ENCODE results near the gene EFNB2. TPM values are rescaled to one million over a fixed set of nuclear protein-coding genes. Genes with fewer than 3 reads are reported as not detected.

Gene EFNB2
- total RNA-seq, 1 donor from 2014 or later, result 77.6 TPM

DNA sequence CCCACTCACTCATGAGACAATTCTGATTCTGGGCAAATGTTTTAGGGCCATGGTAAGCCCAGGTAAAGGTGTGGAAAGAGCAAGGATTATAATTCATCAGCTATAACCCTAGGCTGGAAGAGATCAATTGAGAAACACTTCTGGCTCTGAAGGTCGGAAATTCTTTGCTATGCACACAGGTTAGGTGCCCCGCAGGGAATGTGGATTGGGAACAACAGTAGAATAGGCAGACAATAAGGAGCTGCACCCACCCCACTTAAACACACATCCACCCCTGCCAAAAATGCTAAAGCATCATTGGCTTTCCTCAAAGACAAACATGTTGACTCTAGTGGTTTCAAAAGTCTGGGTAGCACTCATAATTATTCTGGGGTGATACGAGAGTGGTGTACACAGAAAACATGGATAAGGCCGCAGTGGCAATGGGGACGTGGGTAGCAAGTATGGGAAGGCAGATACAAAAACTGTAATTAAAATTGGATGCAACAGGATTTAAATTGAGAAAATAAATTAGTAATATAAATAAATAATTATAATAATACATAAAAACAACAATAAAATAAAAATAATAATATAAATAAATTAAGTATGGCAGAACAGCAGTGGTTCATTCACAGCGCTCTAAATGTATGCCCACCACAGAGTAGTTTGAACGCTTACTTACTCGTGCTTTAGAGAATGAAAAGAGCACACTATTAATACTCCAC, 8.6 kb downstream of the EFNB2 start:
- DNase-seq (ENCODE audit: low read depth, low spot score), result no peak

DNA sequence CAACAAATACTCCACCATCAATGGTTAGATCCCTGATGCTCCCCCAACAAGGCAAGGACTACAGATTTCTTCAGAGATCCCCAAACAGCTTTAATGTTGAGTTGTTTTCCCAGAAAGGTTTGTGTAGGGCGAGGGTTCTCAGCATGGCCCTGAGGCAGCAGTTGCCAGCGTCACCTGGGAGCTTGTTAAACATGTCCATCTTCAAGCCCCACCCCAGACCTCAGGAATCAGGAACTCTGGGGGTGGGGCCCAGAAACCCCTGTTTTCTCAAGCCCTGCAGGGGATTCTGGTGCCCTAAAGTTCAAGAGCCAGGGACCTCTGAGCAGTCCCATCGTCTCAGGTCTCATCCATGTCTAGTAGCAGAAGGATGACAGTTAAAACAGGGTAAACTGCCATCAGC, 9.6 kb downstream of the EFNB2 start:
- no peak for DNase-seq (ENCODE audit: low read depth, low spot score)

DNA sequence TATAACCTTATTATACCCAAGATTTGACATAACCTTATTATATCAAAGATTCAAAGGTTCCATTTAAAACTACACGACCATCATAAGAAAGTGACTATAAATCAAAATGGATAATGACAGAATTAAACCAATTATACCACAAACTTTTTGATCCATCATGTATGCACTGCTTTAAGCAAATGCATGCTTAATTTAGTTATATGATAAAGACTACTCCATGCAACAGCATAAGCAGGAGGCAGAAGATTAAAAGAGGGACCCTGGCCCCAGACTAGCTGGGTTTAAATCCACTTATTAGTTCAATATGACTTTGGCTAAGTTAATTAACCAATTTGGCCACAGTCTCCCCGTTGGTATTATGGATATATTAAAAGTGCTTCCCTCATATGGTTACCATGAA, 11.4 kb downstream of the EFNB2 start:
- DNase-seq (ENCODE audit: low read depth, low spot score), result no peak

- no peak for DNase-seq (ENCODE audit: low read depth, low spot score)
Observed at GRCh38 chr13:106523576-106523975, 11.9 kb downstream of the EFNB2 start.

DNA sequence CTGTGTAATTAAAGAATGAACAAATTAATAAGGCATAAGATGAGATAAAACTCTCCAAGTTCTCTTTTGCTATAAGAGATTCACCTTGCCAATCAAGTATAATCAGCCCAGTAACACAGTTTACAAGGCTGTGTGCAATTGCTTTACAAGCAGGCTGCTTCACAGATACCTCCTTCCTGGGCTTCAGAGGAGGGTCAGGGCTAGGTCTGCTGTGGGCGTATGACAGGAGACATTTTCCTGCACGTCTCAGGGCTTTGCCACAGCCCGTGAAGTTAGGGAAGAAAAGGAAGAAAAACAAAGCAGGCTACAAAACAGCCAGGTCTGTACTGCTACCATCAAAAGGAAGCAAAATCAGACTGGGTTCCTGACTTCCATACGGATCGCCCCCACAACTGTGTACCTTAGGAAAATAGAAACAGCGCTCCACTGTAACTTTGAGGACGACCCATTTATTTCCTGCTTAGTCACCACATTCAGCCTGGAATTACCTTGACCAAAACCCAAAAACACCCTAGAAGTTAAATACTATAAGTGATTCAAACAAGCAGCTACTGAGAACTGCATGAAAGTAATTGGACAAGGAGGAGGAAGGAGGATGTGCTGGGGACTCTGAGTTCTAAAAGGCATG, 12.4 kb downstream of the EFNB2 start:
- DNase-seq (ENCODE audit: low read depth, low spot score), result no peak

- DNase-seq (ENCODE audit: low read depth, low spot score), result no peak
Observed at GRCh38 chr13:106522112-106522705, 13.3 kb downstream of the EFNB2 start.

DNA sequence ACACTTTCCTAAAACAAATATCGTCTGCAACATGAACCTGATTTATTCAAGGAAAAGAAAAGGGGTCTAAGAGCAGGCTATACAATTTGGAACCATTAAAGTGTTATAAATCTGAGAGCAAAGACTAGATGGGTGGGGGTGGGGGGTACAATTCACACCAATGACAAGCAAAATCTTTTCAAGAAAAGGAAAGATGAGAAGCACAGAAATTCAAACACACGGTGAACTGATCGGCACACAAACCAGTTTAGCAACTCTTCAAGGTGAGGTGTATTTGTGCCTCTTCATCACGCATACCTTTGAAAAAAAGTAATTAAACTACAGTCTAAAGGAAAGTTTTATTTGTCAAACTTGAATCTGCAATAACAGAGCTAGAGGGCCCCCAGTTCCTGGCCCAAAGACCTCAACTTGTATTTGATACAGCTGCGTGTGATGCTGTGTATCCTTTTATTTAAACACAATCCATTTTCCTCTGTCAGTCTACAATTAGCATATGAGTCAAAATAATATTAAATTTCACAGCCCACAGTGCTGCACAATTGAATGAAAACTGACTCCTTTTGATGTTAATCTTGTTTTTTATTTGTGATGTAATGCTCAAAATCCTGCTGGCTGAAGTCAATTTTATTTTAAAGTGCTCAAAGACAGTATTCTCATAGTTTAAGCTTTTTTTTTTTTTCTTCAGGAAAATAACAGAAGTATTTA, 14.2 kb downstream of the EFNB2 start:
- no peak for DNase-seq (ENCODE audit: low read depth, low spot score)

GRCh38 chr13:106520251-106521054, 15.0 kb downstream of the EFNB2 start:
- no peak for DNase-seq (ENCODE audit: low read depth, low spot score)

GRCh38 chr13:106518512-106518911, 16.9 kb downstream of the EFNB2 start:
- DNase-seq (ENCODE audit: low read depth, low spot score), result no peak

GRCh38 chr13:106517109-106517847, 18.2 kb downstream of the EFNB2 start:
- no peak for DNase-seq (ENCODE audit: low read depth, low spot score)

- DNase-seq (ENCODE audit: low read depth, low spot score), result no peak
Observed at GRCh38 chr13:106515635-106516254, 19.7 kb downstream of the EFNB2 start.

DNA sequence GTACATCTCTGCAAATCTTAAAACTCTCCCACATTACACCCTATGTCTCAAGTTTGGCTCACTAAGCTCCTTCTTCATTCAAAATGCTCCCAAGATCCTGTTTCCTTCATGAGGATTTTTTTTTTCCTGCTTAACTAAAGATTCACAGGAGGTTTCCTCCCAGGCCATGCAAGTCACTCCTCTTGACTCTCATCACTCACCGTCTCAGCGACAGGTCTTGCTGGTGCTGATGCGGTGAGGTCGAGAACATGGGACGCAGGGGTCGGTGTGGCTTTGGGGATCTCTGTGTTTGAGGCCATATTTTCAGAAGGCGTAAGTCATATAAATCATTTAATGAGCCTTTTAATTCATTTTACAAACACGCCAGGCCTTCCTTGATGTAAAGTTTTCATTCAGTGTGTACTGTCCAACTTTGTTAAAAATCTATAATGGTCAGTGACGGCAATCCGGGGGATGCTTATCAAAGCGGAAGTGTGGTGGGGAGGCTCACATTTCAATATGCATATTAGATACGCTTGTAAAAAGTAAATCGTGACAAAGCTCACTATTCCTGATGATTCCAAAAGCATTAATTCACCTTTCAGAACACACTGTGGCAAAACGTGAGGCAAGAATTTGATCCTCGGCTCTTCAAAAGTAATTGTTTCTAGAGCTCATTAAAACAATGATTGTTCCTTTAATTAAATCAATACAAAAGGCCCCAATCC, 20.4 kb downstream of the EFNB2 start:
- DNase-seq (ENCODE audit: low read depth, low spot score), result no peak

DNA sequence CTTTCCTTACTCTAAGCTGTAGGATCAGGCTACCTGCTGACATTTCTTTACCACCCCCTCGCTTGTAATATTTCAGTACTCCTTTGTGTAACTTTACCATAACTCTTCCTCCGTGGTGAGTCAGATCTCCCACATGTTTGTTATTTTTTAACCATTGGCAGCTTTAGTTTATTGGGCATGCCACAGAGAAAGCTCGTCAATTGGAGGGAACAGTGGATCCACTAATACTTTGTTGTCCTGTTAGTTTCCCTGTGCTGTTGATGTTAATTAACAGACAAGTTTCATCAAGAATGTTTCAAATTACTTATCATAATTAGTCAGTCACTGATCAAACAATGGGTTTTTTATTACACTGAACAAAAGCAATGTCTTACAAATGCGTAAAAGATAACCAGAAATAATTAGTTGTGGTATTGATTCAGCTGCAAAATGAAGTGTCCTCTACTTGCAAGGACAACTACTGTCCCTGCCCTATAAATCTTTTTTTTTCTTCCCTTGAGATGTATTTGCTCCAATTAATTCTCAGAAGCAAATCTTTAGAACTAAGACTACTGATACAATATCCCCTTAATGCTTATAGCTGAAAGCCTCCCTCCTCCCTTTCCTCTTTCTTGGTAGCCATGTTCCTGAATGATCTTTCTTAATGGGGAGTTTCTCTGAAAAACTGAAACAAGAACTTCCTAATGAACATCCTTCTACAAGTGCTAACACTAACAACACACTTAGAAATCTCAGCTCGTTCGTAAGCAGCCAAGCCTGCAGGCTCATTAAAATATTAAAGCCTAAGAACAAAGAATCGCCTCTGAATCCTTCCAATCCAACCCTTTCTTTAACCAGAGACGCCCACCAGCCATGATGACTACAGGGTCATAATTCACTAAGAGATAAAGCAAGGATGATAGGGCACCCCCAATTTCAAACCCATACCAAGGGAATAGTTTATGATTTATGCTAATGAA, 22.2 kb downstream of the EFNB2 start:
- no peak for DNase-seq (ENCODE audit: low read depth, low spot score)

GRCh38 chr13:106507560-106508274, 27.7 kb downstream of the EFNB2 start:
- DNase-seq (ENCODE audit: low read depth, low spot score), result no peak

DNA sequence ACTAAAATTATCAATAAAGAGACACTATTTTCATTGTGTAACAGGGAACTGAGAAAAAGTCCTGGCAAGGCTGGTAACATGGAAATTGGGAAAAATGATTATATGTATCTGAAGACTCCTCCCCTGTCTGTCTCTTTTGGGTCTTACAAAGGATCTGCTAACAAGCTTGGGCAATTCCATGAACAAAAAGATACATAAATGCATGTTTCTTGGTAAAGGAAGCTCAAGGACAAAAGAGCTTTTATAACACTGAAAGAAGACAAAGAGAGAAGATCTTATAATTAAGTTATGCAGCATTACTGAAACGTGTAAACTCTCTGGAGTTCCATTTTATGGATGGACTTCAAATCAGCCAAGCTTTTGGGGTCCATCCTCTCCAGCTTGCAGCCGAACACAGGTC, 29.2 kb downstream of the EFNB2 start:
- DNase-seq (ENCODE audit: low read depth, low spot score), result no peak

- no peak for DNase-seq (ENCODE audit: low read depth, low spot score)
Observed at GRCh38 chr13:106505732-106506131, 29.7 kb downstream of the EFNB2 start.

DNA sequence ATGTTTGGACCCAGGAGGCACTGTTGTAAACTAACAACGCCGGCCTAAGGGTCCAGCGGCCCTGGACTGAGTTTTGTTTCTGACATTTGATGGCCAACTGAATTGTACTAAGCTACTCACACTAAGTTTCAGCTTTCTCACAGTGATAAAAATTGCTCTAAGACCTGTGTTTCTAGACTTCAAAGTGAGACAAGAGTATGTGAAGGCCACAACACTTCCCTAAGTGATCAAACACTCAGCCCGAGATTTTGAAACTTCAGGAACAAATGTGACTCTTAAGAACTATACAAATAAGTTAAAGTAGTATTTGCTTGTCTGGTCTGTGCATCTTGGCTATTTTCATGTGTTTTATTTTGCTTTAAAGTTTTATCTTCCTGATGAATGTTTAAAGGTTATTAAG, 30.2 kb downstream of the EFNB2 start:
- DNase-seq (ENCODE audit: low read depth, low spot score), result no peak
